GM10266 (cell line): ENCODE data around the gene ANKRD50.

Experiments used
- DNase-seq: peaks from one replicate; pipeline ENCODE4 v3.0.0; 2012; ENCODE audit errors: extremely low spot score
- TF ChIP-seq, protein P1 (sequence below): IDR thresholded peaks from 2 replicates; pipeline ENCODE4 v1.5.1; 2012; ENCODE audit warnings: mild to moderate bottlenecking, low read depth; ENCODE audit not compliant: control insufficient read depth, insufficient read depth; ENCODE audit errors: missing control alignments

Gene ANKRD50

DNA sequence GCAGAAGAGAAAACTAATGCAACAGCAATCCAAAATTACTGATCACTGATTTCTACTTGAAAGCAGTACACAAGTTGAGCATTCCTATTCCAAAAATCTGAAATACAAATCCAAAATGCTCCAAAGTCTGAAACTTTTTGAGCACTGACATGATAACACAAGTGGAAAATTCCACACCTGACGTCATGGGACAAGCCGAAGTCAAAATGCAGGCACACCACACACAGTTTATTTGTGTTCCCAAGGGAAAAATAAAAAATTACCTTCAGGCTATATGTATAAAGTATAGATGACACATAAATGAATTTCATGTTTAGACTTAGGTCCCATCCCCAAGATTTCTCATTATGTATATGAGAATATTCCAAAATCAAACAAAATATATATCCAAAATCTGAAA lies 20.7 kb downstream of the ANKRD50 start:
- TF ChIP-seq, protein P1, sequence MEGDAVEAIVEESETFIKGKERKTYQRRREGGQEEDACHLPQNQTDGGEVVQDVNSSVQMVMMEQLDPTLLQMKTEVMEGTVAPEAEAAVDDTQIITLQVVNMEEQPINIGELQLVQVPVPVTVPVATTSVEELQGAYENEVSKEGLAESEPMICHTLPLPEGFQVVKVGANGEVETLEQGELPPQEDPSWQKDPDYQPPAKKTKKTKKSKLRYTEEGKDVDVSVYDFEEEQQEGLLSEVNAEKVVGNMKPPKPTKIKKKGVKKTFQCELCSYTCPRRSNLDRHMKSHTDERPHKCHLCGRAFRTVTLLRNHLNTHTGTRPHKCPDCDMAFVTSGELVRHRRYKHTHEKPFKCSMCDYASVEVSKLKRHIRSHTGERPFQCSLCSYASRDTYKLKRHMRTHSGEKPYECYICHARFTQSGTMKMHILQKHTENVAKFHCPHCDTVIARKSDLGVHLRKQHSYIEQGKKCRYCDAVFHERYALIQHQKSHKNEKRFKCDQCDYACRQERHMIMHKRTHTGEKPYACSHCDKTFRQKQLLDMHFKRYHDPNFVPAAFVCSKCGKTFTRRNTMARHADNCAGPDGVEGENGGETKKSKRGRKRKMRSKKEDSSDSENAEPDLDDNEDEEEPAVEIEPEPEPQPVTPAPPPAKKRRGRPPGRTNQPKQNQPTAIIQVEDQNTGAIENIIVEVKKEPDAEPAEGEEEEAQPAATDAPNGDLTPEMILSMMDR = no peak
- no peak for DNase-seq

DNA sequence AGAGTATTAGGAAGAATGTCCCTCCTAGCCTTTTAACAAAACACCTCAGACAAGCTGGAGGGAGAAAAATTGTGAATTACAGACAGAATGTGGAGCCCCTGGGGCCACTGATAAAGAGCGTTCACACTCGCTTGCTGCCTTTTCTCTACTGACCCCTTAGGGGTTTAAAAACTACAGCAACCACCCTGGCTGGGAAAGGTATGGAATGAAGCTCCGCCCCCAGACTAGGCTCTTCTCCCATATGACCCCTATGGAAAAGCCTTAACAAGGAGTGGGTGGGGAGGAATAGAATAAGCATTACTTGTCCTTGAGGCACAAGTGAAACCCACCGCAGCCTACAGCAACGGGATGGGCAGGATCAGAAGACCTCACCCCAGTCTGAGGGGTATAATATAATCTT lies 26.3 kb downstream of the ANKRD50 start:
- TF ChIP-seq, protein P1 = no peak
- DNase-seq = no peak

DNA sequence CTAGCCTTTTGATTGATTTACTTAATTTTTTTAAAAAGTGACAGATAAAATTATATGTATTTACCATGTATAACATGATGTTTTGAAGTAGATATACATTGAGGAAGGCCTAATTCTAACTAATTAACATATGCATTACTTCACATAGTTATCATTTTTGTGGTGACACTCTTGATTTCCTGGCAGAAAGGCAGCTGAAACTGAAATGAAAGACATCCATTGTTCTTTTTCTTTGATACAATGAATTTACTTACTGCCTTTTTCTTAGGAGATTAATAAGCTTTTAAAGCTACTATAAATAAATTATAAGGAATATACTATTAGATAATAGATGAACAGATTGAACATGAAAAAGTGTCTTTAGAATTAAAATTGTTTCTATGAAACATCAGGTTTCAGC lies 26.7 kb downstream of the ANKRD50 start:
- no peak for DNase-seq
- TF ChIP-seq, protein P1 = no peak

DNA sequence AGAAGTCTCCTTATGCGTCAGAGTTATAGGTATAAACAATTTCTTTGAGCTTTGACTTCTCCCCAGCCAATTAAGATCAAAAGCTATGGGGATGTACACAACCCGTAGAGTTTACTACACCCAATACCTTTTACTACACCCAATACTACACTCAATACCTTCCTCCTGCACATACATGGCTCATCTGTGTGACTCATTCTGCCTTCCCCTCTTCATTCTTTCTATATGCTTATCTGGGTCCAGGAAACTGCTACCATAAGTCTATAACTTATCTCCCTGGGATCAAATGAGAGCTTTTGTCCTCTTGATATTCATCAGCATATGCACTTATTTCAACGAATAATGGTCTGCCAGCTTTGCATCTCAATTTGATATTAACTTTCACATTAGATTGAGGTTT lies 28.2 kb downstream of the ANKRD50 start:
- TF ChIP-seq, protein P1 = no peak
- DNase-seq = no peak

DNA sequence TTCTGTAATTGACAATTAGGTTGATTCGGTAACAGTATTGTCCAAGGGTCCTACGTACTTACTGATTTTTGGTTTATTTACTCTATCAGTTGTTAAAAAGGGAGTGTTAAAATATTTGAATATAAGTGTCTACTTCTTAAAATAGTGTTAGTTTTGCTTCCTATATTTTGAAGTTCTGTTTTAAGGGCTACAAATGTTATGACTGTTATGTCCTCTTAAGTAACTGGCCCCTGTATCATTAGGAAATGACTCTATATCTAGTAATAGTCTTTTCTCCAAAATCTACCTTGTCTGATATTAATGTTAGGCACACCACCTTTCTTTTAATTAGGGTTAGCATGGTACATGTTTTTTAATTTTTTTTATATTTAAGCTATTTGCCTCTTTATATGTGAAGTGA lies 30.1 kb downstream of the ANKRD50 start:
- TF ChIP-seq, protein P1 = no peak
- DNase-seq = no peak

DNA sequence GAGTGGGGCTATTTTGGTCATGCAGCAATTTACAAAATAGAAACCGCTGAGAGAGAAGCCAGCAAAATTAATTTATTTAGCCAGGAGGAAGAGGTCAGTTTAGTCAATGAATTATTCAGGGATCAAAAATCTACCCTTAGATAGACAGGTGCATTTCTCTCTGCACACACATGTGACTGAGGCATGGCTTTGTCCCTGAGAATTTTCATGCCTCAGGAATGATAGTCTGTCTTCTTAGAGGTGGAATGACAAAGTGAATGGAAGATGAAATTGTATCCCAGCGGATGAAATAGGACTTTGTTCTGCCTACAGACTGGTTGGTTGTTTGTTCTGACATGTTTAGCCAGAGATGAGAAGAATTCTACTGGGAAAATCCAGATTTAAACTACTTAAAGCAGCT lies 46.0 kb downstream of the ANKRD50 start:
- TF ChIP-seq, protein P1 = no peak
- DNase-seq = no peak

DNA sequence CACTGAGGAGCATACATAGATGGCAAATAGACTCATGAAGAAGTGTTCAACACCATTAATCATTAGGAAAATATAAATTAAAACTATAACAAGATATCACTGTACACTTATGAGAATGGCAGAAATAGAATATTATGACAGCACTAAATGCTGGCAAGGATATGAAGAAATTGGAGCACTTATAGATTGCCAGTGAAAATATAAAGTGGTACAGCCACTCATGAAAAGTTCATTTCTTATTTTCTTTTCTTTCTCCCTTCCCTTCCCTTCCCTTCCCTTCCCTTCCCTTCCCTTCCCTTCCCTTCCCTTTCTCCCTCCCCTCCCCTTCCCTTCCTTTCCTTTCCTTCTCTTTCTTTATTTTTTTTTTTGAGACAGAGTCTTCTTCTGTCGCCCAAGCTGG lies 53.7 kb downstream of the ANKRD50 start:
- TF ChIP-seq, protein P1 = no peak
- DNase-seq = no peak
